Peyer's patch (tissue), 4 donors: ENCODE results near the gene ZNF782.

Experiments used
- CTCF ChIP-seq, 6 experiments: fragments of 450-650 bp in 4 of 6; fragments of 200-600 bp in 2 of 6; sonication (generic) in 1 of 6; IDR thresholded peaks; one replicate each; pipeline ENCODE4 v1.5.1; 2017 to 2019; ENCODE audit warnings: antibody characterized with exemption in 6 of 6, mild to moderate bottlenecking in 3 of 6, moderate library complexity in 1 of 6
- POLR2A ChIP-seq, 2 donors: fragments of 450-650 bp; IDR thresholded peaks; one replicate each; pipeline ENCODE4 v1.5.1; 2017; ENCODE audit warnings: antibody characterized with exemption in 2 of 2, mild to moderate bottlenecking in 2 of 2, moderate library complexity in 2 of 2

- peak in 3 of 6 experiments; percentile 8 to 18 (median 10) for TF ChIP-seq CTCF (IDR thresholded peaks at IDR 0.05)
- TF ChIP-seq POLR2A (IDR thresholded peaks at IDR 0.05), result no peak
Measured at GRCh38 chr9:96875461-96876142, 21.3 kb upstream of the ZNF782 start.
